Left ventricle myocardium inferior (tissue), 1 donor: ENCODE data around the gene AQP12A. TPM values are rescaled to one million over a fixed set of nuclear protein-coding genes. Genes with fewer than 3 reads are reported as not detected.

ENCODE experiments used
- DNase-seq: peaks from one replicate; pipeline ENCODE4 v3.0.0-alpha.2; 2020
- H3K27ac ChIP-seq: fragments of 200-600 bp; replicated peaks from 2 replicates; pipeline ENCODE4 v1.8.0; 2021
- H3K27me3 ChIP-seq: fragments of 200-600 bp; 2 replicates; pipeline ENCODE4 v1.8.0; 2021; ENCODE audit warnings: low read depth
- H3K36me3 ChIP-seq: fragments of 200-600 bp; 2 replicates; pipeline ENCODE4 v1.8.0; 2021
- H3K4me1 ChIP-seq: fragments of 200-600 bp; 2 replicates; pipeline ENCODE4 v1.8.0; 2021
- H3K4me3 ChIP-seq: fragments of 200-600 bp; 2 replicates; pipeline ENCODE4 v1.8.0; 2021; ENCODE audit warnings: mild to moderate bottlenecking, moderate library complexity
- H3K9me3 ChIP-seq: fragments of 200-600 bp; replicated peaks from 2 replicates; pipeline ENCODE4 v1.8.0; 2021
- intact Hi-C: fragments of 100-400 bp; cut with micrococcal nuclease; formaldehyde crosslinking; loops from one replicate; pipeline ENCODE4 v1.11.0; 2022
- total RNA-seq: library from RNA; stranded (reverse); fragmentation: NEBNext Ultra II Directional; extraction: Animal tissue kit (Norgen Biotek cat#: 25700); gene quantifications from one replicate; pipeline ENCODE4 v1.2.1, GENCODE V29; 2021
- TF ChIP-seq, protein P1 (sequence below): fragments of 200-600 bp; IDR thresholded peaks from 2 replicates; pipeline ENCODE4 v1.8.0; 2021; ENCODE audit warnings: antibody characterized with exemption, mild to moderate bottlenecking, borderline replicate concordance
- donor health status: DM: no; HTN: yes; CAD: no; lungs with severe emphysema.

The AQP12A gene
- total RNA-seq, 1 donor from 2014 or later = not detected

DNA sequence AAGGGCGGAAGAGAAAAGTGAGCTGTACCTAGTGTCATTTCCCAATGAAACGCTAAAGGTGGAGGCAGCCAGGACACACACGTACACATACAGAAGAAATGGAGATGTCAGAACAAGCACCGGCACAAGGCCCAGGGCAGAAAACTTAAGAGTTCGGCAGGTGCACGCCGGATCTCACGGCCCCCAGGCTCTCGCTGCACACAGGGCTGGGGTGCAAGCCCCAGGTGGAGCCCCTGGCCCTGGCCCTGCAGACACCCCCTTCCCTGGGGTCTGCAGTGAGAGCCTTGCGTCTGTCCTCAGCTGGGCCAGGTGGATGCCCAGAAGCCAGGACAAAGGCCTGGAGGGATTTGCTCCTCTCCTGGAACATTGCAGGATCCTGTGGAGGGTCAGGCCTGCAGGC, 36.7 kb downstream of the AQP12A start:
- intact Hi-C loops = no loop called here
- Histone ChIP-seq H3K27me3 (peaks cover 57% of the 10 kb centered on the region), H3K36me3 (no peaks in the 10 kb centered on the region), H3K27ac (no peak overlapping the region), H3K4me1 (no peaks in the 10 kb centered on the region), H3K9me3 (no peaks in the 10 kb centered on the region), H3K4me3 (no peak overlapping the region)
- TF ChIP-seq, protein P1, sequence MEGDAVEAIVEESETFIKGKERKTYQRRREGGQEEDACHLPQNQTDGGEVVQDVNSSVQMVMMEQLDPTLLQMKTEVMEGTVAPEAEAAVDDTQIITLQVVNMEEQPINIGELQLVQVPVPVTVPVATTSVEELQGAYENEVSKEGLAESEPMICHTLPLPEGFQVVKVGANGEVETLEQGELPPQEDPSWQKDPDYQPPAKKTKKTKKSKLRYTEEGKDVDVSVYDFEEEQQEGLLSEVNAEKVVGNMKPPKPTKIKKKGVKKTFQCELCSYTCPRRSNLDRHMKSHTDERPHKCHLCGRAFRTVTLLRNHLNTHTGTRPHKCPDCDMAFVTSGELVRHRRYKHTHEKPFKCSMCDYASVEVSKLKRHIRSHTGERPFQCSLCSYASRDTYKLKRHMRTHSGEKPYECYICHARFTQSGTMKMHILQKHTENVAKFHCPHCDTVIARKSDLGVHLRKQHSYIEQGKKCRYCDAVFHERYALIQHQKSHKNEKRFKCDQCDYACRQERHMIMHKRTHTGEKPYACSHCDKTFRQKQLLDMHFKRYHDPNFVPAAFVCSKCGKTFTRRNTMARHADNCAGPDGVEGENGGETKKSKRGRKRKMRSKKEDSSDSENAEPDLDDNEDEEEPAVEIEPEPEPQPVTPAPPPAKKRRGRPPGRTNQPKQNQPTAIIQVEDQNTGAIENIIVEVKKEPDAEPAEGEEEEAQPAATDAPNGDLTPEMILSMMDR = no peak
- no peak for DNase-seq

DNA sequence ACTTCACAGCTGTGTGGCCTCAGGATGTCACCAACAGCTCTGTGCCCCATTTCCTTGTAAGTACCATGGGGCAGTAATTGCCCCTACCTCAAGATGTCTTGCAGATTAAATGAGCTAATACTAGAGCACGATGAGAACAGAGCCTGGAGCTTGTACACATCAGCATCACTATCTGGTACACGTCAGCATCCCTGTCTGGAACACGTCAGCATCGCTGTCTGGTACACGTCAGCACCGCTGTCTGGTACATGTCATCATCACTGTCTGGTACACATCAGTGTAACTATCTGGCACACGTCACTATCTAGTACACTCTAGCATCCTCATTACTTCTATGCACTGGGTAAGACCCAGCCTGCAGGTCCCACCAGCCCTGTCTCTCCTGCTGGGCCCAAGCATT, 37.2 kb downstream of the AQP12A start:
- Histone ChIP-seq H3K9me3 (no peaks in the 10 kb centered on the region), H3K36me3 (no peaks in the 10 kb centered on the region), H3K4me1 (no peaks in the 10 kb centered on the region), H3K4me3 (no peak overlapping the region), H3K27me3 (peaks cover 56% of the 10 kb centered on the region), H3K27ac (no peak overlapping the region)
- DNase-seq = no peak
- TF ChIP-seq, protein P1 = no peak
- intact Hi-C loops = no loop called here

DNA sequence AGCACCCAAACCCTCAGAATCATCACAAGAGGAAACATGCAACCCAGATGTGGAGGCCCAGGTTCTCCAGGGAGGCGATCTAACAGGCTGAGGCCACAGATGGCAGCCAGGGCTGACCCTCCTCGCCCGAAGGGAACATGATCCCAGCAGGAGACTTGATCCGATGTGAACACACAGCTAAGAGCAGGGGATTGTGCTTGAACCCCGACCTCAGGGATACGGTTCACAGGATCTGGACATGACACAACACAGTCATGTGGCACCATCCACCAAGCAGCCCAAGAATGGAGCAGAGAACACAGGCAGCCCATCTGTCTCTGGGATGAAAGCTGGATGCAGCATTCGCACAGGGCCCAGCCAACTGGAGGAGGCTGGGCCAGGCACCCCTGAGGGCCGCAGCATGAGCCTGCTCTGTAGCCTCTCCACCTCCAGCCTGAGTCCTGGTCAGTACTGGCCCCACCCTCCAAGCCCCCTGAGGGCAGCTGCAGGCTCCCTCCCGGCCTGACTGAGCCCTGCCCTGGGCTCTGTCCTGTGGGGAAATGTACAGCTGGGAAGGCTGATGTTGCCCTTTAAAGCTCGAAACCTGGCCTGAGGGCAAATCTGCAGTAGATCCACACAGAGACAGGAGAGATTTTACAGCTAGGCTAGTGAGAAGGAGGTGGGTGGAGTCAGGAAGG, 39.0 kb downstream of the AQP12A start:
- TF ChIP-seq, protein P1 = no peak
- H3K27ac ChIP-seq = no peak overlapping the region
- no peaks in the 10 kb centered on the region for H3K36me3 ChIP-seq
- no peak for DNase-seq
- no peaks in the 10 kb centered on the region for H3K9me3 ChIP-seq
- H3K27me3 ChIP-seq = peaks cover 57% of the 10 kb centered on the region
- intact Hi-C loops = no loop called here
- no peaks in the 10 kb centered on the region for H3K4me1 ChIP-seq
- no peak overlapping the region for H3K4me3 ChIP-seq

DNA sequence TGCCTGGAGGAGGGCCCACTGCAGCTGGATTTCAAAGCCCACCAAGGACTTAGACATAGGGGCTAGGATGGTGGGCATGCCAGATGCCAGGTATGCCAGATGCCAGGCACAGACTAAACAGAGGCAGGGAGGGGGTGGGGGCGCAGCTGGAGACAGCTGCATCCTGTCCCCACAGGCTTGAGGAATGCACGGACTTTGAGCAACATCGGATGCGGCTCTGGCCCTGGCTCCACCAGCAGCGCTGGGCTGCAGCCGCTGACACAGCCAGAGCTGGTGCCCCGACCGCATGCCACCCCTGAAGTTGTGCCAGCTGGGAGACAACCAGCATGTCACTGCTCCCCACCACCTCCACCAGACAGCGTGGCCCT, 39.5 kb downstream of the AQP12A start:
- intact Hi-C loops = no loop called here

GRCh38 chr2:240732184-240732583, 40.5 kb downstream of the AQP12A start:
- Histone ChIP-seq H3K27ac (no peak overlapping the region), H3K4me3 (no peak overlapping the region), H3K9me3 (no peaks in the 10 kb centered on the region), H3K36me3 (no peaks in the 10 kb centered on the region), H3K4me1 (no peaks in the 10 kb centered on the region), H3K27me3 (peaks cover 65% of the 10 kb centered on the region)
- intact Hi-C loops = no loop called here
- DNase-seq = no peak
- TF ChIP-seq, protein P1 = no peak

More for the DNA sequence above, 39.5 kb downstream of the AQP12A start:
- H3K9me3 ChIP-seq = no peaks in the 10 kb centered on the region
- no peak overlapping the region for H3K4me3 ChIP-seq
- H3K4me1 ChIP-seq = no peaks in the 10 kb centered on the region
- no peak for DNase-seq
- no peak overlapping the region for H3K27ac ChIP-seq
- H3K27me3 ChIP-seq = peaks cover 60% of the 10 kb centered on the region
- TF ChIP-seq, protein P1 = no peak
- H3K36me3 ChIP-seq = no peaks in the 10 kb centered on the region
